Tibial nerve (tissue), 4 donors: ENCODE data around the gene SLC16A12. TPM values are rescaled to one million over a fixed set of nuclear protein-coding genes. Genes with fewer than 3 reads are reported as not detected.
A peak's percentile ranks its signal among the peaks of the same experiment; 100 is the strongest.

Experiments used
- DNase-seq, 2 donors: peaks; one replicate each; pipeline ENCODE4 v3.0.0-alpha.2; 2019; ENCODE audit warnings: low spot score in 2 of 2
- H3K27ac ChIP-seq, 4 donors: fragments of 200-600 bp; sonication (generic) in 3 of 4; one replicate each; pipeline ENCODE4 v1.5.1; 2017 to 2019; ENCODE audit warnings: mild to moderate bottlenecking in 1 of 4
- H3K27me3 ChIP-seq, 2 donors: fragments of 200-600 bp; sonication (generic) in 1 of 2; one replicate each; pipeline versions ENCODE4 v1.5.1 to v1.6.0; 2017 to 2019
- H3K36me3 ChIP-seq, 3 donors: fragments of 200-600 bp; sonication (generic); one replicate each; pipeline ENCODE4 v1.5.1; 2018 to 2019
- H3K4me1 ChIP-seq, 4 donors: fragments of 200-600 bp; sonication (generic) in 3 of 4; one replicate each; pipeline ENCODE4 v1.5.1; 2017 to 2019
- H3K4me3 ChIP-seq, 4 donors: fragments of 200-600 bp; sonication (generic) in 3 of 4; one replicate each; pipeline ENCODE4 v1.5.1; 2017 to 2019; ENCODE audit warnings: mild to moderate bottlenecking in 1 of 4, moderate library complexity in 1 of 4
- H3K9me3 ChIP-seq, 4 donors: fragments of 200-600 bp; sonication (generic) in 3 of 4; one replicate each; pipeline ENCODE4 v1.5.1; 2017 to 2019
- EP300 ChIP-seq, 2 donors: sonication (generic); formaldehyde crosslinking; IDR thresholded peaks; one replicate each; pipeline ENCODE4 v1.6.1; 2017; ENCODE audit warnings: antibody characterized with exemption in 2 of 2, mild to moderate bottlenecking in 1 of 2
- POLR2A ChIP-seq, 2 donors: fragments of 450-650 bp; IDR thresholded peaks; one replicate each; pipeline ENCODE4 v1.6.1; 2017; ENCODE audit warnings: antibody characterized with exemption in 2 of 2, mild to moderate bottlenecking in 2 of 2, moderate library complexity in 2 of 2
- WGBS, 2 donors: methylation state at CpG; one replicate each; pipeline ENCODE4 v1.1.5; 2018; 5-methylcytosine and 5-hydroxymethylcytosine counted together
- total RNA-seq, 4 donors: library from RNA; depleted of rRNA; stranded (reverse); fragments of >200 nt; gene quantifications; one replicate each; pipeline ENCODE4 v1.1.0, GENCODE V29; 2016
- TF ChIP-seq, protein P1 (sequence below), 5 experiments: fragments of 200-600 bp in 3 of 5; fragments of 450-650 bp in 2 of 5; sonication (generic) in 3 of 5; IDR thresholded peaks; one replicate each; pipeline ENCODE4 v1.5.1; 2016 to 2019; ENCODE audit warnings: antibody characterized with exemption in 5 of 5, mild to moderate bottlenecking in 3 of 5, moderate library complexity in 2 of 5

Gene SLC16A12
- total RNA-seq, 4 donors from 2014 or later, result 25.8 to 45.4 (median 42.8) TPM

DNA sequence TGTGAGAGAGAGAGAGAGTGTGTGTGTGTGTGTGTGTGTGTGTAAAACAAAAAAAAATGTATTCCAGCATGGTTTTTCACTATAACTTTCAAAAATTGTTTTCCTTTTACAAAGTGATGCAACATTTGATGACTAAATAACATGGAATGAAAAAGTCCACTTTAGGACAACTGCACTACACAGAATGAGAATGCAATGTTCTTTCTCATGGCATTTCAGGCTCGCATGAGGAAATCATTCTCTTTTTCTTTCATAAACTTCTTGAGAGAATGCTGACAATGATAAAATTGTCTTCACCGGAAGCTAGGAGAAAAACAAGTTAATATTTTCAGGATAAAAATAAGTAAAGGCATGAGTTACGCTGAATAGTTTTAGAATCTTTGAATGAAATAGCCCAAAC lies 53.7 kb downstream of the SLC16A12 start:
- 20 to 22% methylated on average over 3 of the region's 3 CpGs for WGBS, 2 donors
- no peaks in the 10 kb centered on the region for H3K36me3 ChIP-seq
- peak overlapping the region; percentile 60 to 91 (median 82) for H3K27ac ChIP-seq
- no peaks in the 10 kb centered on the region for H3K9me3 ChIP-seq
- no peaks in the 10 kb centered on the region for H3K27me3 ChIP-seq
- DNase-seq, result no peak
- TF ChIP-seq POLR2A (IDR thresholded peaks at IDR 0.05), result peak in 1 of 2 donors; percentile 30
- TF ChIP-seq, protein P1, sequence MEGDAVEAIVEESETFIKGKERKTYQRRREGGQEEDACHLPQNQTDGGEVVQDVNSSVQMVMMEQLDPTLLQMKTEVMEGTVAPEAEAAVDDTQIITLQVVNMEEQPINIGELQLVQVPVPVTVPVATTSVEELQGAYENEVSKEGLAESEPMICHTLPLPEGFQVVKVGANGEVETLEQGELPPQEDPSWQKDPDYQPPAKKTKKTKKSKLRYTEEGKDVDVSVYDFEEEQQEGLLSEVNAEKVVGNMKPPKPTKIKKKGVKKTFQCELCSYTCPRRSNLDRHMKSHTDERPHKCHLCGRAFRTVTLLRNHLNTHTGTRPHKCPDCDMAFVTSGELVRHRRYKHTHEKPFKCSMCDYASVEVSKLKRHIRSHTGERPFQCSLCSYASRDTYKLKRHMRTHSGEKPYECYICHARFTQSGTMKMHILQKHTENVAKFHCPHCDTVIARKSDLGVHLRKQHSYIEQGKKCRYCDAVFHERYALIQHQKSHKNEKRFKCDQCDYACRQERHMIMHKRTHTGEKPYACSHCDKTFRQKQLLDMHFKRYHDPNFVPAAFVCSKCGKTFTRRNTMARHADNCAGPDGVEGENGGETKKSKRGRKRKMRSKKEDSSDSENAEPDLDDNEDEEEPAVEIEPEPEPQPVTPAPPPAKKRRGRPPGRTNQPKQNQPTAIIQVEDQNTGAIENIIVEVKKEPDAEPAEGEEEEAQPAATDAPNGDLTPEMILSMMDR (IDR thresholded peaks at IDR 0.05), result no peak
- TF ChIP-seq EP300 (IDR thresholded peaks at IDR 0.05), result peak; percentile 98
- H3K4me1 ChIP-seq, result peaks cover 0 to 65% (median 43%) of the 10 kb centered on the region in 4 donors
- H3K4me3 ChIP-seq, result no peak overlapping the region

DNA sequence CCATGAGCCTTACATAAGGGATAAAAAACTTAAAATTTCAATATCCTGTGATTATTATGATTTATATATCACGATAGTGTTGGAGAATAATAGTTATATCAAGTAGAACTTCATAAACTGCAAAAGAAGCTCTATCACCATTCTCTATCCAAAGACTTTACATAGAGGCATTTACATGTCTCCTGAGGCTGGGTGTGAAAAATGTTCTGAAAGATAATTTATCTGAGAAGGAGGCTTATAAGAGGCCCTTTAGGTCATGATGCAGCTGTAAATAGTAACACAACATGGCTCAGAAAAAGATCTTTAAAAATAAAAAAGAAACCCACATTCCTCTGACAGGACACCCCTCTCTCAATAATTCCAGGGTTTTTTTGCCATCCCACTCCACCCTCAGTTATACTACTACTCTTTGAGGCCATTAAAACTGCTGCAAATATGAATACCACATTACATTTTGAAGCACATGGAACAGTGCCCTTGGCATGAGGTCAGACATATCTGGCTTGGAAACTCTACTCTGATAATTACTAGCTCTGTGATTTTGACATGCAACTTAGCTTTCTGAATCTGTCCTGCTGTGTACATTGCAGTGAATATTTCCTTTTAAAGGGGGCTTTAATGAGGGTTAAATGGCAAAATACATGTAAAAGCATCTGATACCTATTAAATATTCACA lies 55.5 kb downstream of the SLC16A12 start:
- Histone ChIP-seq H3K4me1 (peaks cover 0 to 82% (median 59%) of the 10 kb centered on the region in 4 donors), H3K36me3 (no peaks in the 10 kb centered on the region), H3K4me3 (no peak overlapping the region), H3K9me3 (no peaks in the 10 kb centered on the region), H3K27me3 (no peaks in the 10 kb centered on the region), H3K27ac (peak overlapping the region; percentile 63 to 91 (median 82))
- TF ChIP-seq EP300 (IDR thresholded peaks at IDR 0.05) (peak in 1 of 2 donors; percentile 26), POLR2A (IDR thresholded peaks at IDR 0.05) (no peak)
- TF ChIP-seq, protein P1 (IDR thresholded peaks at IDR 0.05), result no peak
- DNase-seq, result peak in 1 of 2 donors; percentile 76
- 68 to 83% methylated on average over 1 of the region's 1 CpG for WGBS, 2 donors

DNA sequence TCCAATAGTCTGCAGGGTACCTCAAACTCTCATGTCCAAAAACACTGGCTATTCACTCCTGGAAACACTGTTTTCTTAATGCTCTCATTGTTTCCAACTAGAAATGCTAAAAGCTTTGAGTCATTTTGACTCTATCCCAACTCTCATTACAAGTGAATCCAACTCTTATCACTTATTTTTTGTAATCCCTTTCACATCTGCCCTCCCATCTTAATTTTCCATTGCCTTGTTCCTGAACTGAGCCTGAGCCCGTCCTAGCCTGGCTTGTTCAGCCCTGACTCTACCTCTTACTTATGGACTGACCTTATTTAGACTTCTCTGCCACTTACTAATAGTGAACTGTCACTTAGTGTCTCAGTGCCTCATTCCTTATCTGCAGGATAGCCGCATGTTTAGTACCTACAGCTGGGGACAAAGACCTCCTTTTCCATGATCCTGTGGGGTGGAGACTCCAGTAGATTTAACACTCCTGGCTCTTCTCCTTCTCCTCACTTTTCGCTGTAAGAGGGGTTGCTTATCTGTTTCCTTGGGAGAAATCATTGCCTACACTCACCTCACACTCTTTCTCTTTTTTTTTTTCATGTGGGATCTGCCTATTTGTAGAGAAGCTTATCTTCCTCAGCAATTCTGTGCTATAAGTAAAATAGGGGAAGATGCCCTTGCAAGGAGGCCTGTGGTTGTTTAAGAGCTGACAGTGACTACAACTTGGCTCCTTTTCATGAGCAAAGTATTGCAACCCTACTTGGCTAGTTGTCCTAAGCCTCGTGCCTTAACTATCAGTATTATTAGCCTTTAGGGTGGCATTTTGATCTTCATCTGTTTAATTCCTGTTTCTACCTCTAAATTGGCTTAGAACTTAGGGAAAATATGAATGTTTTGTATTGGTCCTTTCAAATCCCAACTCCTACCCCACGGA lies 56.4 kb downstream of the SLC16A12 start:
- 51 to 54% methylated on average over 5 of the region's 5 CpGs for WGBS, 2 donors
- TF ChIP-seq, protein P1 (IDR thresholded peaks at IDR 0.05), result no peak
- no peak for TF ChIP-seq POLR2A (IDR thresholded peaks at IDR 0.05)
- TF ChIP-seq EP300 (IDR thresholded peaks at IDR 0.05), result peak in 1 of 2 donors; percentile 33
- DNase-seq, result peak in 1 of 2 donors; percentile 49
- no peak overlapping the region for H3K4me3 ChIP-seq
- H3K9me3 ChIP-seq, result no peaks in the 10 kb centered on the region
- no peaks in the 10 kb centered on the region for H3K36me3 ChIP-seq
- no peaks in the 10 kb centered on the region for H3K27me3 ChIP-seq
- H3K27ac ChIP-seq, result peak overlapping the region; percentile 63 to 91 (median 82)
- peaks cover 0 to 88% (median 63%) of the 10 kb centered on the region in 4 donors for H3K4me1 ChIP-seq

DNA sequence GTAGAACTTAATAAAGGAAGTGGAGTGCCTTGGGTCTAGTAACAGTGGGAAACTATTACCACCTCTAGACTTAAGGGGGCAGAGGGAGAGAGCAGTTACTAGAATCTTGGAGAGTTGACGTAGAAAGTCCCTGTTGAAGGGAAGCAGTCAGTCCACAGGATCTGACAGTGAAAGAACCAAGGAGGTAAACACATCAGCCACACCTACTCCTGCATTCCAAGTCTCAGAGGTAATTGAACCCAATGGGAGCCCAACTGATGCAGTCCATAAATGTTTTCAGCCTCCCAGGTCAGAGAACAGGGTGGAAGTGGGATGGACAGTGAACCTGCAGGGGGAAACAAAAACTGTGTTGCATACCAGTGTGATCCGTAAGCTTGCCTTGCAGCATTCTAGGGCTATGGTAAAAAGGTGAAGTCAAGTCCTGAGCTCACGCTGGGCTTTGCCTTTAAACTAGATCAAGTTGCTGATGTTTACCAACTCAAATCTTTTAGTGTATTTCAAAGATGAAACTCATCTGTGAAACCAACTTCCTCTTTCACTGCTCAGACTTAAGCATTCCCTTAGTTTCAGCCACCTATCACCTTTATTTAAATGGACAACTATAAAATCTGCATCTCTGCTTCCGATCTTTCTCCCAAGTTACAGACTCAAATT lies 57.2 kb downstream of the SLC16A12 start:
- TF ChIP-seq POLR2A (IDR thresholded peaks at IDR 0.05) (no peak), EP300 (IDR thresholded peaks at IDR 0.05) (peak in 1 of 2 donors; percentile 14)
- H3K9me3 ChIP-seq, result no peaks in the 10 kb centered on the region
- no peak for DNase-seq
- no peaks in the 10 kb centered on the region for H3K27me3 ChIP-seq
- 68 to 71% methylated on average over 4 of the region's 4 CpGs for WGBS, 2 donors
- H3K36me3 ChIP-seq, result no peaks in the 10 kb centered on the region
- peaks cover 0 to 82% (median 61%) of the 10 kb centered on the region in 4 donors for H3K4me1 ChIP-seq
- H3K4me3 ChIP-seq, result no peak overlapping the region
- peak overlapping the region; percentile 63 to 91 (median 82) for H3K27ac ChIP-seq

DNA sequence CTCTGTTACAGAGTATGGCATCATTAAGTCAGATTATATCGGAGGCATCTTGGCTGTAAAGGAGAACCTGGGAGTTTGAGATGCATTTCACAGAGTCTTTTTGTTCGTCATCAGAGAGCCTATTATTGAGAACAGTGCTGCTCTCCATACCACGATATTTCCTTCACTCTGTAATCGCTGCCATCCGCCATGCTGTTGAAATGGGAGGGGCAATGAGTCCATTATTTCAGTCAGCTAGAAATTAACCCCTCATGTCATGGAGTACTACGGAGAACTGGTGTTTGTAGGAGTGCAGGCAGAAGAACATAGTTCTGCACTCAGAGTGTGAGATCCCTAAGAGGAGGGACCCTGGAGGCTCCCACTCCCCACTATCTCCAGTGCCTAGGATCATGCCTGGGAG lies 59.2 kb downstream of the SLC16A12 start:
- Histone ChIP-seq H3K4me3 (no peak overlapping the region), H3K9me3 (no peaks in the 10 kb centered on the region), H3K4me1 (peaks cover 0 to 71% (median 54%) of the 10 kb centered on the region in 4 donors), H3K36me3 (no peaks in the 10 kb centered on the region), H3K27ac (peak overlapping the region; percentile 64 to 91 (median 78)), H3K27me3 (no peaks in the 10 kb centered on the region)
- DNase-seq, result no peak
- TF ChIP-seq POLR2A (IDR thresholded peaks at IDR 0.05) (no peak), EP300 (IDR thresholded peaks at IDR 0.05) (no peak)
- TF ChIP-seq, protein P1 (IDR thresholded peaks at IDR 0.05), result no peak
- WGBS, 2 donors, result 18 to 35% methylated on average over 6 of the region's 6 CpGs
